ENCODE measurements around the gene SORBS2. TPM values are rescaled to one million over a fixed set of nuclear protein-coding genes. Genes with fewer than 3 reads are reported as not detected.

Gene SORBS2
- total and polyA plus RNA-seq, 4 donors = 11.2 to 70.4 (median 26.4) TPM

DNA sequence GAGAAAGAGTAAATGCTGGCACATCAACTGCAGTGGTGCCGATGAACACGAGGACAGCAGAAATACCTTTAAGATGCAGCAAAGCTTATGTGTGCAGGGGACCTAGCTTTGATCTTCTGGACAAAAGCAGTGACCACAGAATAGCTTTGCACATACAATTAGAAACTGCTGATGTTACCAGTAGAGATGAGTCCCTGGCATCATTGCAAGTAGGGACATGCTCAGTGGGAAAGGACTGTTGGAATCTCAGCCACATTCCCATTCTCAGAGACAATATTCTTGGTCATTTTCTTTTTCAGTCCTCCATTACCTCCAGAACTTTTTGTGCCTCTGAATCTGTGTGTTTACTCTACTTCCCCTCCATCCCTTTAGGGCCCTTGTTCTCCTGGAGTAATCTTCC lies 259.7 kb downstream of the SORBS2 start:
- ATAC-seq (ENCODE audit: insufficient read depth, low FRiP score) (no peak), DNase-seq (no peak)
- Histone ChIP-seq H3K36me3 (ENCODE audit: control insufficient read depth in 4 of 4, insufficient read depth in 4 of 4, low read length in 4 of 4) (no peaks in the 10 kb centered on the region), H3K4me1 (ENCODE audit: control insufficient read depth in 5 of 5, insufficient read depth in 5 of 5, low read length in 5 of 5) (peaks cover 0 to 15% (median 4%) of the 10 kb centered on the region in 5 donors), H3K4me3 (no peak overlapping the region), H3K9ac (ENCODE audit: insufficient read depth in 1 of 2, low read length in 2 of 2) (no peak overlapping the region), H3K27ac (ENCODE audit: low read depth in 1 of 2, low read length in 1 of 2) (no peak overlapping the region), H3K9me3 (ENCODE audit: control insufficient read depth in 4 of 4, insufficient read depth in 3 of 4, low read length in 3 of 4) (no peaks in the 10 kb centered on the region), H3K27me3 (ENCODE audit: control insufficient read depth in 3 of 3, insufficient read depth in 3 of 3, low read length in 2 of 3) (no peaks in the 10 kb centered on the region)
- WGBS, 2 donors = 97 to 98% methylated on average over 2 of the region's 2 CpGs
- TF ChIP-seq, protein P1, sequence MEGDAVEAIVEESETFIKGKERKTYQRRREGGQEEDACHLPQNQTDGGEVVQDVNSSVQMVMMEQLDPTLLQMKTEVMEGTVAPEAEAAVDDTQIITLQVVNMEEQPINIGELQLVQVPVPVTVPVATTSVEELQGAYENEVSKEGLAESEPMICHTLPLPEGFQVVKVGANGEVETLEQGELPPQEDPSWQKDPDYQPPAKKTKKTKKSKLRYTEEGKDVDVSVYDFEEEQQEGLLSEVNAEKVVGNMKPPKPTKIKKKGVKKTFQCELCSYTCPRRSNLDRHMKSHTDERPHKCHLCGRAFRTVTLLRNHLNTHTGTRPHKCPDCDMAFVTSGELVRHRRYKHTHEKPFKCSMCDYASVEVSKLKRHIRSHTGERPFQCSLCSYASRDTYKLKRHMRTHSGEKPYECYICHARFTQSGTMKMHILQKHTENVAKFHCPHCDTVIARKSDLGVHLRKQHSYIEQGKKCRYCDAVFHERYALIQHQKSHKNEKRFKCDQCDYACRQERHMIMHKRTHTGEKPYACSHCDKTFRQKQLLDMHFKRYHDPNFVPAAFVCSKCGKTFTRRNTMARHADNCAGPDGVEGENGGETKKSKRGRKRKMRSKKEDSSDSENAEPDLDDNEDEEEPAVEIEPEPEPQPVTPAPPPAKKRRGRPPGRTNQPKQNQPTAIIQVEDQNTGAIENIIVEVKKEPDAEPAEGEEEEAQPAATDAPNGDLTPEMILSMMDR (IDR thresholded peaks at IDR 0.05; ENCODE audit: control extremely low read depth, extremely low read depth) = no peak

DNA sequence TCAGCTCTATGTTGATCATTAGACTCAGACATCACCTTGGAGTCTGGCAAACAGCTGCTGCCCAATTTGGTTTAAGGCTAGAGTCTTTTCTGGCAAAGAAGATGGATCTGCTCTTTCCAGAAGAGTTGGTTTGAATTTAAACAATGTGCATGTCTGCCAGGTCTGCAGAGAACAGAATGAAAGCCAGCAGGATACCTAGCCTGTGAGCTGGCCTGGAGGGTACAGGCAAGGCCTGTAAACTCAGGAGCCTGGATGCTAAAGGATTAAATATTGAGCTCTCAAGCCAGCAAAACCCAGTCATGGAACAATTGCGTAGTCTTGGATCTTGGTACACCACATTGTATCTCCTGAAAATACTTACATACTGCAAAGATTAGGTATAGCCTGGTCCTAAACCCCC lies 261.1 kb downstream of the SORBS2 start:
- ATAC-seq (ENCODE audit: insufficient read depth, low FRiP score) (no peak), DNase-seq (no peak)
- H3K36me3 ChIP-seq (ENCODE audit: control insufficient read depth in 4 of 4, insufficient read depth in 4 of 4, low read length in 4 of 4) = no peaks in the 10 kb centered on the region
- H3K4me1 ChIP-seq (ENCODE audit: control insufficient read depth in 5 of 5, insufficient read depth in 5 of 5, low read length in 5 of 5) = peaks cover 0 to 15% (median 4%) of the 10 kb centered on the region in 5 donors
- TF ChIP-seq, protein P1 (IDR thresholded peaks at IDR 0.05; ENCODE audit: control extremely low read depth, extremely low read depth) = no peak
- no peaks in the 10 kb centered on the region for H3K9me3 ChIP-seq (ENCODE audit: control insufficient read depth in 4 of 4, insufficient read depth in 3 of 4, low read length in 3 of 4)
- no peak overlapping the region for H3K27ac ChIP-seq (ENCODE audit: low read depth in 1 of 2, low read length in 1 of 2)
- no peak overlapping the region for H3K9ac ChIP-seq (ENCODE audit: insufficient read depth in 1 of 2, low read length in 2 of 2)
- no peaks in the 10 kb centered on the region for H3K27me3 ChIP-seq (ENCODE audit: control insufficient read depth in 3 of 3, insufficient read depth in 3 of 3, low read length in 2 of 3)
- H3K4me3 ChIP-seq = no peak overlapping the region
- WGBS, 2 donors = 44 to 99% methylated on average over 1 of the region's 1 CpG

DNA sequence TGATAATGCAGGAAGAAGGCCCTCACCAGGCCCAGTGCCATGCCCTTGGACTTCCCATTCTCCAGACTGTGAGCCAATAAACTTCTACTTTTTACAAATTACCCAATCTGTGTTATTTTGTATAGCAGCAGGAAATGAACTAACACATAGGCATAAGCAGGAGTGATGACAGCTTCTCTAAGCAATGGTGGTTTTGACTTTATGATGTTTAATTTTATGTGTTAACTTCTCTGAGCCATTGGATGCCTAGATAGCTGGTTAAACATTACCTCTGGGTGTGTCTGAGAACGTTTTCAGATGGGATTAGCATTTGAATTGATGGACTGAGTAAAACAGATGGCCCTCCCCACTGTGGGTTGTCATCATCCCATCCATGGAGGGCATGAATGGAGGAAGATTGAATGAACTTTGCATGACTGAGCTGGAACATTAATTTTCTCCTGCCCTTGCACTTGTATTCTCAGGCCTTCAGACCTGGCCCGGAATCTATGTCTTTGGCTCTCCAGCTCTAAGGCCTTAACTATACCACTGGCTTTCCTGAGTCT lies 262.8 kb downstream of the SORBS2 start:
- no peak for ATAC-seq (ENCODE audit: insufficient read depth, low FRiP score)
- Histone ChIP-seq H3K36me3 (ENCODE audit: control insufficient read depth in 4 of 4, insufficient read depth in 4 of 4, low read length in 4 of 4) (no peaks in the 10 kb centered on the region), H3K27ac (ENCODE audit: low read depth in 1 of 2, low read length in 1 of 2) (no peak overlapping the region), H3K9ac (ENCODE audit: insufficient read depth in 1 of 2, low read length in 2 of 2) (no peak overlapping the region), H3K4me1 (ENCODE audit: control insufficient read depth in 5 of 5, insufficient read depth in 5 of 5, low read length in 5 of 5) (peaks cover 0 to 9% (median 4%) of the 10 kb centered on the region in 5 donors), H3K9me3 (ENCODE audit: control insufficient read depth in 4 of 4, insufficient read depth in 3 of 4, low read length in 3 of 4) (no peaks in the 10 kb centered on the region), H3K4me3 (no peak overlapping the region), H3K27me3 (ENCODE audit: control insufficient read depth in 3 of 3, insufficient read depth in 3 of 3, low read length in 2 of 3) (no peaks in the 10 kb centered on the region)
- TF ChIP-seq, protein P1 (IDR thresholded peaks at IDR 0.05; ENCODE audit: control extremely low read depth, extremely low read depth) = no peak
- no peak for DNase-seq
- WGBS, 2 donors = 67 to 72% methylated on average over 2 of the region's 2 CpGs

DNA sequence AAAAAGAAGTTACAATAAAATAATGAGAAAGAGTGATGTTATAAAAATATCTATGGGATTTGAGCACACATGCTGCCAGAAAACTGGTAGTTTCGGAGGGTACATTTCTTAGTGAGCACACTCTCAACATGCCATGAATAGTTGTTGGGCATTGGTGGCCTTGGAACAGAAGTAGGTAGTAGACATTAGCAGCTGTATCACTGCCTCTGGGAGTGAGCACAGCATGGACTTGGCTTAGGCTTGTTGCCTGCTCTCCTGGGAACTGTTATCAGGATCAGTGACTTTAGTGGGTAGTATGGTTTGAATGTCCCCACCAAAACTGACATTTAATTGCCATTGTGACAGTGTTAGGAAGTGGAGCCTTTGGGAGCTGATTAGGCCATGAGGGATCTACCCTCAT lies 263.4 kb downstream of the SORBS2 start:
- Histone ChIP-seq H3K27me3 (ENCODE audit: control insufficient read depth in 3 of 3, insufficient read depth in 3 of 3, low read length in 2 of 3) (no peaks in the 10 kb centered on the region), H3K27ac (ENCODE audit: low read depth in 1 of 2, low read length in 1 of 2) (no peak overlapping the region), H3K4me3 (no peak overlapping the region), H3K9me3 (ENCODE audit: control insufficient read depth in 4 of 4, insufficient read depth in 3 of 4, low read length in 3 of 4) (no peaks in the 10 kb centered on the region), H3K9ac (ENCODE audit: insufficient read depth in 1 of 2, low read length in 2 of 2) (no peak overlapping the region), H3K4me1 (ENCODE audit: control insufficient read depth in 5 of 5, insufficient read depth in 5 of 5, low read length in 5 of 5) (peaks cover 0 to 4% (median 0%) of the 10 kb centered on the region in 5 donors), H3K36me3 (ENCODE audit: control insufficient read depth in 4 of 4, insufficient read depth in 4 of 4, low read length in 4 of 4) (no peaks in the 10 kb centered on the region)
- TF ChIP-seq, protein P1 (IDR thresholded peaks at IDR 0.05; ENCODE audit: control extremely low read depth, extremely low read depth) = no peak
- ATAC-seq (ENCODE audit: insufficient read depth, low FRiP score) = no peak
- WGBS, 2 donors = 90 to 93% methylated on average over 1 of the region's 1 CpG
- no peak for DNase-seq
